NCI-H2081 treated with DMSO at 0.1 percent for 48 hours (cell line): ENCODE results near the gene MBTPS1.

Experiments used
- DNase-seq: peaks from one replicate; lab custom pipeline; 2025; lab: John Stamatoyannopoulos, UW

The MBTPS1 gene

GRCh38 chr16:84098939-84099338 is 17.8 kb downstream of the MBTPS1 start:
- no peak for DNase-seq

DNA sequence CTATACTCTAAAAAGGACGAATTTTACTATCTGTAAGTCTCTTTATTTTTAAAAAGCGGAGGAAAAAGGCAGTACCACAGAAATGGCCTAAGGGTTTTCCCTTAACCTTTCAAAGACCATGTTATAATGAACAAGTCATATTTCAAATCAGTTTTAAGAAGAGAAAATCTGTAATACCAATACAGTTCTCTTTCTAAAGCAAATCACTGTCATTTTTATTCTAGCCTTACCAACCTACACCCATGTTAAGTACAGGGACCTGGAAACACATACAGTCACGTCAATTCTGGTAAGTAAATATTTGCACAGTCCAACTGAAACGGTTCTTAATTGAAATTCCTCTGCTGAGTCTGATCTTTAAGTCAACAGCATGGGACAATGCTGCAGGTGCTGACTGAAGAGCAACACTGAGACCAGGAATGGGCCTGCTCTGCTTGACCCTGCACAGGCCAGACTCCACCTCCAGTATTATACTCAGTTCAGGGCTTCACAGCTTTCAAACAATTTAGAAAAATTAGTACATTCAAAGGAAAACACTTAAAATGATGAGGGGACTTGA is 20.2 kb downstream of the MBTPS1 start:
- DNase-seq: no peak

DNA sequence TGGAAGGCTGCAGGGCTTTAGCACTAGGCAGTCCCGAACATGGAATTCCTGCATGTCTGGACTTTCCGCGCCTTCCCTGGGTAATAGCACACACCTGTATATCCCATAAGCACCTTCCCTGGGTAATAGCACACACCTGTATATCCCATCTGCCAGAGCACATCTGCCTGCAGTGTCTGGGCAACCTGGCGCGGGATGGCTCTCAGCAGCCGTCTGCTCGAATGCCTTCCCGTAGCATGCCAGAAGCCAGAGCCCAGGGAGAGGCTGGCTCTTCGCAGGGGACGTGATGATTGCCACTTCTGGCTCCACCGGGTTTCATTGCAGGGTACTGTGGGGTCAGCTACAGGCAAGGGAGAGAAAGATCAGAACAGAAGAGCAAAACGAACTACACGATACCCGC is 21.3 kb downstream of the MBTPS1 start:
- DNase-seq: no peak

- no peak for DNase-seq
Measured at GRCh38 chr16:84093879-84094270, 22.9 kb downstream of the MBTPS1 start.

DNA sequence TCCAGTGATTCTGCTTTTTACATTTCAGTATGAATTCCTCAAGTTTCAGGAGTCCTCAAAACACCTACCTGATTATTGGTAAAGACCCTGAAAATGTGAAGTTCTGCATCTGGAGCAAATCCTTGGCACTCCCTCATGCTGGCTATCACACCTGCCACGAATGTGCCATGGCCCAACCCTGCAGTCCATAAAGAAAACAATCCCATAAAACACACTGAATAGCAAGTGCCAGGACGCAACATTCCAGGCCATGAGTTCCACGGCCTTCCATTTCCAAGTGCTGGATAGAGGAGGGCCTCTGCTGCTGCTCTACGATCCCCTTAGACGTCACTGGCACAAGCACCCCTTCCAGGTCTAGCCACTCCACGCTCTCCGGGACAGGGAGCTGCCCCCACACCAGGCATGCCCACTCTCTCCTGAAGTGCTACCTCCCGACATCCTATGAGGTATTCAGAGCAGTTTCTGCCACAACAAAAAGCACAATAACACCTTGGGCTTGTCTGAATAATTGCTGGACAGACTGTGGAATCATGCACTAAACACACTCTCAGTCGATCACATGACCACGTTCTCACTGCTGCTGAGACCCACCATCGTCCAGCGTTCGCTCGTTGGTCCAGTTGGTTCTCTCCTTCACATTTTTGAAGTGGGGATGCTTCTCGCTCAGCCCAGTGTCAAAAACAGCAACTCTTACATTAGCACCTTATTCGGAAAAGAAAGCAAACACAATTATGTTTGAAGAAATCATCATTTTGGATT is 23.4 kb downstream of the MBTPS1 start:
- no peak for DNase-seq

GRCh38 chr16:84091460-84091859 is 25.3 kb downstream of the MBTPS1 start:
- no peak for DNase-seq

GRCh38 chr16:84090211-84090610 is 26.5 kb downstream of the MBTPS1 start:
- DNase-seq: no peak

- no peak for DNase-seq
Measured at GRCh38 chr16:84088695-84089395, 27.9 kb downstream of the MBTPS1 start.

DNA sequence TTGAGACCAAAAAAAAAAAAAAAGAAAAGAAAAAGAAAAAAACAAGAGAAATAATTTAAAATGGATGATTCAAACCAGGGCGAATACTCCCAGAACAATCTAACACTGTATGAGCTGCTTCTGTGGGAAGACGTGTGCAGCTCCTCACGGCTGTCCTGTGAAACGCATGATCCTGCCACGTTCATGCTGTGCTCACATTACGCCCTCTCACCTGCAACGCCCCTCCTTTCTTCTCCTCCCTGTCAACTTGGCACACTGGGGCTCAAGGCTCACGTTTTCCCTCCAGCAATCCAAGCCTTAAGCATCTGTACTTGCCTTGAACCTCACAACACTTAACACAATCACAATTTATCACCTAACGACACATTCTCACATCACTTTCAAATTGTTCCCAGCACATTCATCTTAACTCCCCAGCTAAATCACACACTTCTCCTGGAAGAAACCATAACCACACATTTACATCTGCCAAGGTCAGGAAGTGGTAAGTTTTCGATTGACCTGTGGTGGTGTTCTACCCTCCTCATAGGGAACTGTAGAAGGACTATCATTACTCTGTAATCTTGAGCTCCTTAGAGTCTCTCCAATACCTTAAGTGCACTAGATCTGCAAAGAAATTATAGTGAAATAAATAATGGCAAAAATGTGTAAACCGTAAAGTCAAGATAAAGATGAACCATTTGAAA is 29.1 kb downstream of the MBTPS1 start:
- no peak for DNase-seq

- DNase-seq: no peak
Measured at GRCh38 chr16:84087001-84087400, 29.7 kb downstream of the MBTPS1 start.

DNA sequence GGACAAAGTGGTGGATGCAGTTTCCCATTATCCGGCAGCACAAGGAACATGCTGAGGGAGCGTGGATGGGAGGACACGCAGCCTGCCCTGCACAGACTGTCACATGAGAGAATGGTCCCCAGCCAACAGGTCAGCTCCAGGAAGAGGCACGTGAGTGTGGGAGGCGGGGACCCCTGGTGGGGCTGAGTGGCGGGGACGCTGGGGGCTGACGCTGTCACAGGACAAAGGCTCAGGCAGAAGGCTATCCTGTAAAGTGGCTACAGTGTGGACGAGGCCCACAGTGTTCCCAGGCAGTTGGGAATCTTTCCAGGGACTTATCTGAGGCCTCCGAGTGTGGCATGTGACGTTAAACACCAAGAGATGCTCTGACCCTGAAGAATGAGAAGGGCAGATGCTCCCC is 30.4 kb downstream of the MBTPS1 start:
- no peak for DNase-seq

DNA sequence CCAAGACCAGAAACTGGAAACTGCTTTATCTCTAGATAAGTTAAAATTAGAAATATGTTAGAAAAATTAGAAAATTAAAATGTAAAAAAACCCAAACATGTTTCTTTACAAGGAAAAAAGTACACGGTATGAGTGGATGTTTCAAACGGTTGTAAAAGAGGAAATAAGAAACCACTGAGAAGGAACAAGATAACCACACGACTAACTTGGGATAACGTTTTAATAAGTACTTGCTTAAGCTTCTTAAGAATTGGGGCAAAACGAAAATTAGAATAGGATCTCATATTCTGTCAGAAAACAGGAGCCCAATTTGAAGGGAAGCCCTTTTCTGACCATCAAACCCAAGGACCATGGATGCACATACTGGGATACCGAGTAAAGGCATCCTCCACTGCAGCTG is 31.0 kb downstream of the MBTPS1 start:
- DNase-seq: no peak

DNA sequence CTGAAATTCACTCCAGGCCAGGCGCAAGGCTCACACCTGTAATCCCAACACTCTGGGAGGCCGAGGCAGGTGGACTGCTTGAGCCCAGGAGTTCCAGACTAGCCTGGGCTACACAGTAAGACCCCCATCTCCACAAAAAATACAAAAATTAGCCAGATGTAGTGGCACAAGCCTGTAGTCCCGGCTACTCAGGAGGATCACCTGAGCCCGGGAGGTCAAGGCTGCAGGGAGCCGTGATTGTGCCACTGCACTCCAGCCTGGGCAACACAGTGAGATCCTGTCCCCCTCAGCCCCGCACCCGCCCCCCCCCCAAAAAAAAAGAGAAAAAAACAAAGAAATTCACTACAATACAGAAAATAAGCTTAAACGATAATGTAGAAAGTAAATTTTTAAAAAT is 31.5 kb downstream of the MBTPS1 start:
- no peak for DNase-seq

- DNase-seq: no peak
Measured at GRCh38 chr16:84084570-84085270, 32.0 kb downstream of the MBTPS1 start.

- no peak for DNase-seq
Measured at GRCh38 chr16:84082835-84083569, 33.7 kb downstream of the MBTPS1 start.

- no peak for DNase-seq
Measured at GRCh38 chr16:84082110-84082509, 34.6 kb downstream of the MBTPS1 start.

DNA sequence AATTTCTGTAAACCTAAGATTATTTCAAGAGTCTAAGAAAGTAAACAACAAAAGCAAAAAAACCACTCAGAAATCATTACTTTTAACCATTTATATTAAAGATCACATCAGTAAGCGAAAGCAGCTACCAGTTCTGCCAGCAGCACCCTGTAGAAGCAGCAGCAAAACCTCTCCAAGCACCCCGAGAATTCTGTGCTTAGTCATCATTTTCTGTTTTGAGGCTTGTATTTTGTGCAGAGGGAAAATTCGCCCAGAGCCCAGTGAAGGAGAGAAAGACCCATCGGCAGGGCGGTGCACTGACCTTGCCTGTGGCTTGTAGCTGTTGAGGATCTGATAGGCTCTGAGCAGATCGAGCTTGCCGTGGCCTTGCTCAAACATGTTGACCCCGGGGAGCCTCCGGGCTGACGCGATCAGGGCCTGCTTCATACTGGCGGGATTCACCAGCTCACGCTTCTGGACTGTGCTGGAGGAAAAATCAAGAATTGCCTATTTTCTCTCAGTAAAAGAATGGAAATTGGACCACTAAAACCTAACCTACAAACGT is 35.2 kb downstream of the MBTPS1 start:
- no peak for DNase-seq

- DNase-seq: no peak
Measured at GRCh38 chr16:84080813-84081212, 35.9 kb downstream of the MBTPS1 start.

DNA sequence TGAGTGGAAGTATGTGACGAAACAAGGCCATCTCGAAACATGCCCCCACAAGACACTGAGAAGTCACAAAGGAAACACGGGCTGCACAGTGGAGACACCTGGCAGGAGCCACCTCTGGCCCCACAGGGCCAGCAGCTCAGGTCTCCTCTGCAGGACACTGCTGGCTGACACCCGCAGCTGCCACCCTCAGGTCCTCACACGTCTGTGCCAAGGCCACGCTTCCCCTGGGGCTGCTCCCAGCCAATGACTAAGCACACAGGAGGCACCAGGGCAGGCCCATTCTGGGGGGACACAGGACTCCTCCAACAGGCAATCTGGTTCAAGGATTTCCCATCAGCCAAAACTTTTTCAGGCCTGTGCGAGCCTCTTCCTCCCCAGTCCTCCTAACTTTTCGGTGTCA is 36.4 kb downstream of the MBTPS1 start:
- DNase-seq: no peak

GRCh38 chr16:84079664-84080063 is 37.1 kb downstream of the MBTPS1 start:
- no peak for DNase-seq

GRCh38 chr16:84075376-84075775 is 41.4 kb downstream of the MBTPS1 start:
- DNase-seq: no peak
